Skin of body (tissue), 2 donors: Measurements from ENCODE around the gene SERPINA12. TPM values are rescaled to one million over a fixed set of nuclear protein-coding genes. Genes with fewer than 3 reads are reported as not detected.

ENCODE experiments used
- DNase-seq: peaks from one replicate; lab custom pipeline; 2025; lab: John Stamatoyannopoulos, UW
- total RNA-seq: library from RNA; depleted of rRNA; stranded (reverse); fragments of >200 nt; gene quantifications from one replicate; pipeline ENCODE4 v1.2.3, GENCODE V29; 2014

The SERPINA12 gene
- total RNA-seq, 1 donor from 2014 or later: 16.9 TPM

- no peak for DNase-seq
Observed at GRCh38 chr14:94467728-94468520, 41.3 kb downstream of the SERPINA12 start.

GRCh38 chr14:94466706-94467370 is 42.4 kb downstream of the SERPINA12 start:
- no peak for DNase-seq

GRCh38 chr14:94465042-94465441 is 44.2 kb downstream of the SERPINA12 start:
- DNase-seq: no peak

- DNase-seq: no peak
Observed at GRCh38 chr14:94464290-94464689, 45.0 kb downstream of the SERPINA12 start.

- DNase-seq: no peak
Observed at GRCh38 chr14:94462763-94463572, 46.3 kb downstream of the SERPINA12 start.

GRCh38 chr14:94462219-94462551 is 47.1 kb downstream of the SERPINA12 start:
- DNase-seq: no peak

GRCh38 chr14:94461526-94462218 is 47.6 kb downstream of the SERPINA12 start:
- DNase-seq: no peak

GRCh38 chr14:94460631-94461416 is 48.4 kb downstream of the SERPINA12 start:
- DNase-seq: no peak

GRCh38 chr14:94458558-94459205 is 50.6 kb downstream of the SERPINA12 start:
- no peak for DNase-seq

GRCh38 chr14:94458096-94458495 is 51.2 kb downstream of the SERPINA12 start:
- no peak for DNase-seq

GRCh38 chr14:94455928-94456327 is 53.3 kb downstream of the SERPINA12 start:
- DNase-seq: no peak

- no peak for DNase-seq
Observed at GRCh38 chr14:94451826-94452225, 57.4 kb downstream of the SERPINA12 start.

GRCh38 chr14:94451091-94451771 is 58.0 kb downstream of the SERPINA12 start:
- DNase-seq: no peak

GRCh38 chr14:94450722-94451090 is 58.6 kb downstream of the SERPINA12 start:
- no peak for DNase-seq

GRCh38 chr14:94449930-94450329 is 59.3 kb downstream of the SERPINA12 start:
- DNase-seq: no peak

GRCh38 chr14:94448071-94448808 is 61.0 kb downstream of the SERPINA12 start:
- no peak for DNase-seq

- DNase-seq: no peak
Observed at GRCh38 chr14:94447206-94447605, 62.1 kb downstream of the SERPINA12 start.

- no peak for DNase-seq
Observed at GRCh38 chr14:94446126-94446525, 63.1 kb downstream of the SERPINA12 start.

GRCh38 chr14:94445003-94445402 is 64.3 kb downstream of the SERPINA12 start:
- no peak for DNase-seq
